IMR-90 (cell line): Measurements from ENCODE around the gene RASAL1. TPM values are rescaled to one million over a fixed set of nuclear protein-coding genes. Genes with fewer than 3 reads are reported as not detected.

ENCODE experiments used
- ATAC-seq: fragments of 200-7000 bp; cut with Tn5 transposase; 2 replicates; pipeline ENCODE4 v1.9.1; 2020; ENCODE audit warnings: low read depth, mild to moderate bottlenecking, moderate library complexity
- BruUV-seq: library from RNA; stranded (reverse); fragments of 400-500 nt; replicated peaks from 2 replicates; lab custom pipeline; 2021; lab: Mats Ljungman, UMichigan
- CTCF ChIA-PET: fragments of 300-600 bp; formaldehyde crosslinking; extraction: SDS; loops from one replicate; lab custom pipeline; 2021; ENCODE audit warnings: antibody characterized with exemption; lab: Yijun Ruan, JAX
- POLR2A ChIA-PET: fragments of 300-600 bp; sonication (Branson Sonifier 250); formaldehyde crosslinking; loops from one replicate; lab custom pipeline; 2022; ENCODE audit warnings: antibody characterized with exemption; ENCODE audit not compliant: unreplicated experiment; lab: Charles Lee
- DNase-seq: peaks from one replicate; pipeline ENCODE4 v3.0.0; 2013
- H2AFZ ChIP-seq: replicated peaks from 2 replicates; pipeline ENCODE3; 2013; ENCODE audit warnings: low read length, mild to moderate bottlenecking; ENCODE audit not compliant: poor library complexity
- H2AK5ac ChIP-seq: 2 replicates; pipeline ENCODE4 v1.6.1; 2013; ENCODE audit warnings: low read depth, low read length, inconsistent platforms
- H2AK9ac ChIP-seq: replicated peaks from 2 replicates; pipeline ENCODE3; 2013; ENCODE audit warnings: mild to moderate bottlenecking, low read depth, low read length, moderate library complexity; ENCODE audit not compliant: poor library complexity
- H2BK120ac ChIP-seq: 2 replicates; pipeline ENCODE4 v1.6.1; 2013; ENCODE audit warnings: low read depth, low read length, inconsistent platforms
- H2BK15ac ChIP-seq: 3 replicates; pipeline ENCODE4 v1.6.1; 2013; ENCODE audit warnings: low read depth, low read length, inconsistent platforms
- H2BK20ac ChIP-seq: 2 replicates; pipeline ENCODE4 v1.6.1; 2013; ENCODE audit warnings: low read depth, mild to moderate bottlenecking, inconsistent platforms, low read length, moderate library complexity
- H2BK5ac ChIP-seq: 2 replicates; pipeline ENCODE4 v1.6.1; 2013; ENCODE audit warnings: mild to moderate bottlenecking, low read depth, low read length, inconsistent platforms; ENCODE audit not compliant: poor library complexity, severe bottlenecking
- H3K14ac ChIP-seq: replicated peaks from 2 replicates; pipeline ENCODE4 v1.6.1; 2013; ENCODE audit warnings: low read depth, low read length, inconsistent platforms
- H3K18ac ChIP-seq: 2 replicates; pipeline ENCODE4 v1.6.1; 2013; ENCODE audit warnings: low read depth, low read length, control low read depth
- H3K23ac ChIP-seq: 2 replicates; pipeline ENCODE4 v1.6.1; 2013; ENCODE audit warnings: low read depth, low read length, inconsistent platforms
- H3K27ac ChIP-seq: 2 replicates; pipeline ENCODE4 v1.5.1; 2013; ENCODE audit warnings: mild to moderate bottlenecking, control low read depth, low read length; ENCODE audit not compliant: insufficient read depth
- H3K27me3 ChIP-seq: 2 replicates; pipeline ENCODE4 v1.6.1; 2013; ENCODE audit warnings: low read length; ENCODE audit not compliant: control insufficient read depth, insufficient read depth
- H3K36me3 ChIP-seq: 2 replicates; pipeline ENCODE4 v1.6.1; 2013; ENCODE audit warnings: low read length, mixed read lengths; ENCODE audit not compliant: control insufficient read depth, insufficient read depth
- H3K4ac ChIP-seq: 2 replicates; pipeline ENCODE4 v1.6.1; 2013; ENCODE audit warnings: low read depth, low read length, inconsistent platforms
- H3K4me1 ChIP-seq: 2 replicates; pipeline ENCODE4 v1.6.1; 2013; ENCODE audit warnings: low read length, mixed read lengths; ENCODE audit not compliant: control insufficient read depth, insufficient read depth
- H3K4me2 ChIP-seq: 2 replicates; pipeline ENCODE4 v1.6.1; 2013; ENCODE audit warnings: low read depth, mild to moderate bottlenecking, control low read depth, low read length, moderate library complexity
- H3K4me3 ChIP-seq: 2 replicates; pipeline ENCODE4 v1.5.1; 2013; ENCODE audit warnings: low read depth, mild to moderate bottlenecking, control low read depth, low read length, moderate library complexity; ENCODE audit not compliant: insufficient read depth
- H3K56ac ChIP-seq: 2 replicates; pipeline ENCODE4 v1.6.1; 2013; ENCODE audit warnings: low read length, inconsistent platforms; ENCODE audit not compliant: insufficient read depth; ENCODE audit errors: extremely low read depth
- H3K79me1 ChIP-seq, 2 experiments: 2 replicates each; pipeline ENCODE4 v1.6.1; 2013; ENCODE audit warnings: low read length in 2 of 2, inconsistent platforms in 1 of 2, low read depth in 1 of 2
- H3K9ac ChIP-seq: 2 replicates; pipeline ENCODE4 v1.6.1; 2013; ENCODE audit warnings: low read depth, low read length, control low read depth
- H3K9me1 ChIP-seq: 2 replicates; pipeline ENCODE4 v1.6.1; 2013; ENCODE audit warnings: low read length, inconsistent platforms; ENCODE audit not compliant: insufficient read depth
- H3K9me3 ChIP-seq: 2 replicates; pipeline ENCODE4 v1.6.1; 2013; ENCODE audit warnings: low read length; ENCODE audit not compliant: control insufficient read depth, insufficient read depth
- H4K20me1 ChIP-seq: 2 replicates; pipeline ENCODE4 v1.6.1; 2013; ENCODE audit warnings: low read length, inconsistent platforms; ENCODE audit not compliant: insufficient read depth
- H4K5ac ChIP-seq: 2 replicates; pipeline ENCODE4 v1.6.1; 2013; ENCODE audit warnings: mild to moderate bottlenecking, low read depth, low read length, control low read depth
- H4K8ac ChIP-seq, 2 experiments: 2 replicates each; pipeline ENCODE4 v1.6.1; 2013; ENCODE audit warnings: low read depth in 2 of 2, low read length in 2 of 2, control low read depth in 1 of 2, inconsistent platforms in 1 of 2
- H4K91ac ChIP-seq: 2 replicates; pipeline ENCODE4 v1.6.1; 2013; ENCODE audit warnings: low read depth, low read length, inconsistent platforms; ENCODE audit not compliant: insufficient read depth
- BHLHE40 ChIP-seq: fragments of 150-350 bp; IDR thresholded peaks from 2 replicates; pipeline ENCODE4 v1.6.1; 2016; ENCODE audit warnings: mild to moderate bottlenecking, low read depth, low read length
- CEBPB ChIP-seq: IDR thresholded peaks from 2 replicates; pipeline ENCODE4 v1.6.1; 2012; ENCODE audit warnings: low read depth, low read length, improper control_type of control experiment
- CHD1 ChIP-seq: IDR thresholded peaks from 2 replicates; pipeline ENCODE4 v1.6.1; 2012; ENCODE audit warnings: low read depth, low read length, improper control_type of control experiment
- MXI1 ChIP-seq: IDR thresholded peaks from 2 replicates; pipeline ENCODE4 v1.6.1; 2012; ENCODE audit warnings: low read depth, mild to moderate bottlenecking, low read length, moderate library complexity, borderline replicate concordance
- RAD21 ChIP-seq: IDR thresholded peaks from 2 replicates; pipeline ENCODE4 v1.6.1; 2012; ENCODE audit warnings: low read length, improper control_type of control experiment
- RCOR1 ChIP-seq: IDR thresholded peaks from 2 replicates; pipeline ENCODE4 v1.6.1; 2012; ENCODE audit warnings: mild to moderate bottlenecking, low read length, improper control_type of control experiment; ENCODE audit not compliant: insufficient replicate concordance
- WGBS, 2 experiments: methylation state at CpG; one replicate each; pipeline versions ENCODE4 v1.1.5 to v1.1.7; 2013; ENCODE audit warnings: missing lambda C conversion rate in 2 of 2; ENCODE audit not compliant: insufficient read length in 1 of 2; ENCODE audit errors: extremely low coverage in 2 of 2; 5-methylcytosine and 5-hydroxymethylcytosine counted together
- dilution Hi-C: fragments of 300-500 bp; cut with HindIII; formaldehyde crosslinking; loops from one replicate; pipeline ENCODE4 v1.14.3; 2018; ENCODE audit warnings: low sequenced_read_pairs; ENCODE audit not compliant: unreplicated experiment
- in situ Hi-C: fragments of 300-500 bp; cut with MboI; formaldehyde crosslinking; loops from 3 replicates; pipeline ENCODE4 v1.14.3; 2019; ENCODE audit warnings: low sequenced_read_pairs, inconsistent platforms, mixed read lengths
- intact Hi-C: fragments of 100-400 bp; cut with micrococcal nuclease; formaldehyde crosslinking; loops from 2 replicates; pipeline ENCODE4 v1.10.0; 2022
- polyA plus RNA-seq, 3 experiments: library from polyadenylated mRNA; depleted of rRNA; stranded (reverse); fragments of >200 nt; gene quantifications; 2 replicates each; pipeline ENCODE4 v1.2.3, GENCODE V29; 2012; ENCODE audit warnings: low replicate concordance in 1 of 3
- total RNA-seq: library from RNA; depleted of rRNA; stranded (reverse); fragments of >200 nt; gene quantifications from 2 replicates; pipeline ENCODE4 v1.2.3, GENCODE V29; 2012

RASAL1 gene
- total and polyA plus RNA-seq, 2 of the 4 experiments (the other 2 are of a cell fraction) = not detected

DNA sequence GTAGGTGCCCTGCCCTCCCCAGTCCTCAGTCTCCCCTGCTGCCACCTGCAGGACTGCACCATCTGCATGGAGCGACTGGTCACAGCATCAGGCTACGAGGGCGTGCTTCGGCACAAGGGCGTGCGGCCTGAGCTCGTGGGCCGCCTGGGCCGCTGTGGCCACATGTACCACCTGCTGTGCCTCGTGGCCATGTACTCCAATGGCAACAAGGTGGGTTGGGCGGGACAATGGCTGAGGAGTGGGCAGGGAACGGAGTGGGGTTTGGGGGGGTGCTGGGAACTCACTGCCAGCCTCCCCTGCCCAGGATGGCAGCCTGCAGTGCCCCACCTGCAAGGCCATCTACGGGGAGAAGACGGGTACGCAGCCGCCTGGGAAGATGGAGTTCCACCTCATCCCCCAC lies 40.8 kb downstream of the RASAL1 start:
- no peaks in the 10 kb centered on the region for H3K4me1 ChIP-seq
- no peak overlapping the region for H3K14ac ChIP-seq
- peak overlapping the region; percentile 25 for H2AFZ ChIP-seq
- DNase-seq = no peak
- ChIA-PET CTCF (no interaction called here), POLR2A (no interaction called here)
- intact Hi-C loops = no loop called here
- no peak overlapping the region for H2BK120ac ChIP-seq
- H3K4ac ChIP-seq = no peak overlapping the region
- in situ Hi-C loops = no loop called here
- H3K56ac ChIP-seq = no peak overlapping the region
- H3K27ac ChIP-seq = no peak overlapping the region
- H3K9me1 ChIP-seq = no peaks in the 10 kb centered on the region
- H2BK15ac ChIP-seq = no peak overlapping the region
- H3K18ac ChIP-seq = no peak overlapping the region
- no peaks in the 10 kb centered on the region for H4K20me1 ChIP-seq
- no peak overlapping the region for H2AK9ac ChIP-seq
- H3K9me3 ChIP-seq = no peaks in the 10 kb centered on the region
- no peak overlapping the region for H2BK20ac ChIP-seq
- no peak overlapping the region for H2AK5ac ChIP-seq
- H3K79me1 ChIP-seq = no peaks in the 10 kb centered on the region
- WGBS, 2 experiments = 87% methylated on average over 3 of the region's 16 CpGs; no CpG with 5 or more reads in 1 of the 2 experiments
- no peak for TF ChIP-seq BHLHE40
- TF ChIP-seq CHD1 = no peak
- TF ChIP-seq CEBPB = no peak
- TF ChIP-seq RAD21 = no peak
- no peak for TF ChIP-seq MXI1
- no peak for TF ChIP-seq RCOR1
- H3K4me3 ChIP-seq = no peak overlapping the region
- no peaks in the 10 kb centered on the region for H3K36me3 ChIP-seq
- no TSS peak for BruUV-seq
- H4K8ac ChIP-seq = no peak overlapping the region
- no peak for ATAC-seq
- no peak overlapping the region for H4K5ac ChIP-seq
- H3K9ac ChIP-seq = no peak overlapping the region
- H4K91ac ChIP-seq = no peak overlapping the region
- peaks cover 6% of the 10 kb centered on the region; the same call in 1 of the 2 replicates for H3K27me3 ChIP-seq
- dilution Hi-C loops = no loop called here
- H3K4me2 ChIP-seq = no peak overlapping the region
- H3K23ac ChIP-seq = no peak overlapping the region
- H2BK5ac ChIP-seq = no peak overlapping the region
